GM19035 (cell line): ENCODE measurements around the gene PEAK3.

Experiments
- ATAC-seq: cut with Tn5 transposase; IDR thresholded peaks from one replicate; pipeline ENCODE4 v1.9.1; 2021; ENCODE audit not compliant: unreplicated experiment

PEAK3 gene

DNA sequence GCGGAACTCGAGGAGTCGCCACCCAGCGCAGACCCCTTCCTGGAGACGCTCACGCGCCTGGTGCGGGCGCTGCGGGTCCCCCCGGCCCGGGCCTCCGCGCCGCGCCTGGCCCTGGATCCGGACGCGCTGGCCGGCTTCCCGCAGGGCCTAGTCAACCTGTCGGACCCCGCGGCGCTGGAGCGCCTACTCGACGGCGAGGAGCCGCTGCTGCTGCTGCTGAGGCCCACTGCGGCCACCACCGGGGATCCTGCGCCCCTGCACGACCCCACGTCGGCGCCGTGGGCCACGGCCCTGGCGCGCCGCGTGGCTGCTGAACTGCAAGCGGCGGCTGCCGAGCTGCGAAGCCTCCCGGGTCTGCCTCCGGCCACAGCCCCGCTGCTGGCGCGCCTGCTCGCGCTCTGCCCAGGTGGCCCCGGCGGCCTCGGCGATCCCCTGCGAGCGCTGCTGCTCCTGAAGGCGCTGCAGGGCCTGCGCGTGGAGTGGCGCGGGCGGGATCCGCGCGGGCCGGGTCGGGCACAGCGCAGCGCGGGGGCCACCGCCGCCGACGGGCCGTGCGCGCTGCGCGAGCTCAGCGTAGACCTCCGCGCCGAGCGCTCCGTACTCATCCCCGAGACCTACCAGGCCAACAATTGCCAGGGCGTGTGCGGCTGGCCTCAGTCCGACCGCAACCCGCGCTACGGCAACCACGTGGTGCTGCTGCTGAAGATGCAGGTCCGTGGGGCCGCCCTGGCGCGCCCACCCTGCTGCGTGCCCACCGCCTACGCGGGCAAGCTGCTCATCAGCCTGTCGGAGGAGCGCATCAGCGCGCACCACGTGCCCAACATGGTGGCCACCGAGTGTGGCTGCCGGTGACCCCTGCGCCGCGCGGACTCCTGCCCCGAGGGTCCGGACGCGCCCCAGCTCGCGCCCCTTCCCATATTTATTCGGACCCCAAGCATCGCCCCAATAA is 30.6 kb downstream of the PEAK3 start:
- ATAC-seq = no peak

DNA sequence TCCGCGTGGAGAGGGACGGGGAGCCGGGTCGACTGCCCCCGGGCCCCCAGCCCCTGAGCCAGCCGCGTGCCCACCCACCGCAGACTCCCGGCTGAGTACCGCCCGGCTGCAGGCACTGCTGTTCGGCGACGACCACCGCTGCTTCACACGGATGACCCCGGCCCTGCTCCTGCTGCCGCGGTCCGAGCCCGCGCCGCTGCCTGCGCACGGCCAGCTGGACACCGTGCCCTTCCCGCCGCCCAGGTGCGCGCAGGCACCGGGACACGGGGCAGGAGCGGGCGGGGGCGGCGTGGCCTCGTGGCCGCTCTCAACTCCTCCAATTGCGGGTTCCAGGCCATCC is 31.2 kb downstream of the PEAK3 start:
- no peak for ATAC-seq

DNA sequence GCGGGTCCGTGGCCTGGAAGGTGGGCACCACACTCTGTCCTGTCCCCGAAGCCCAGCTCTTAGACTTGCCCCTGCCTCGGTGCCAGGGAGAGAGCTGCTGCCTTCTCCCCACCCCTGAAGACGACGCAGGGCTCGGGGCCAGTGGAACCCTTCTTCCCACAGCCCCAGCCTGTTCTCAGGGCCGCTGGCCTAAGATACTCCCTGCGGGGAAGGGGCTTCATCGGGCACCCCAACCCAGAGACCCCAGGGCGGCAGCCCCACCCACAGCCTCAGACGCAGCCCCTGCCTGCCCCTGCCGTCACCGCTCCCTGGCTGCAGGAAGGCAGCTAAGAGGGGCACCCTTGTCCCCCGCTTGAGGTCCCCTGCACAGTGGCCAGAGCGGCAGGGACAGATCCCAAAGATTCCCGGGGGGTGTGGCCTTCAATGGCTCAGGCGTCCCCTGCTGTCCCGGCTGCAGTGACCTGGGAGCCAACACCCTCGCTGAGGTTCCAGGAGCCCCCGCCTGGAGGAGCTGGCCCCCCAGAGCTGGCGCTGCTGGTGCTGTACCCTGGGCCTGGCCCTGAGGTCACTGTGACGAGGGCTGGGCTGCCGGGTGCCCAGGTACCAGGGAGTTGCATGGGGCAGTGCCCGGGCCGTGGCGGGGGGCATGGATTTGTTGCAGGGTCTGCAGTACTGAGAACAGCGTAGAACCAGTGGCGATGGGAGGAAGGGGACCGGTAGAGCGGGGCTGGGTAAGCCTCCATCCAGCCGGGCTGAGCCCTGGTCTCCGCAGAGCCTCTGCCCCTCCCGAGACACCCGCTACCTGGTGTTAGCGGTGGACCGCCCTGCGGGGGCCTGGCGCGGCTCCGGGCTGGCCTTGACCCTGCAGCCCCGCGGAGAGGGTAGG is 31.9 kb downstream of the PEAK3 start:
- ATAC-seq = no peak

DNA sequence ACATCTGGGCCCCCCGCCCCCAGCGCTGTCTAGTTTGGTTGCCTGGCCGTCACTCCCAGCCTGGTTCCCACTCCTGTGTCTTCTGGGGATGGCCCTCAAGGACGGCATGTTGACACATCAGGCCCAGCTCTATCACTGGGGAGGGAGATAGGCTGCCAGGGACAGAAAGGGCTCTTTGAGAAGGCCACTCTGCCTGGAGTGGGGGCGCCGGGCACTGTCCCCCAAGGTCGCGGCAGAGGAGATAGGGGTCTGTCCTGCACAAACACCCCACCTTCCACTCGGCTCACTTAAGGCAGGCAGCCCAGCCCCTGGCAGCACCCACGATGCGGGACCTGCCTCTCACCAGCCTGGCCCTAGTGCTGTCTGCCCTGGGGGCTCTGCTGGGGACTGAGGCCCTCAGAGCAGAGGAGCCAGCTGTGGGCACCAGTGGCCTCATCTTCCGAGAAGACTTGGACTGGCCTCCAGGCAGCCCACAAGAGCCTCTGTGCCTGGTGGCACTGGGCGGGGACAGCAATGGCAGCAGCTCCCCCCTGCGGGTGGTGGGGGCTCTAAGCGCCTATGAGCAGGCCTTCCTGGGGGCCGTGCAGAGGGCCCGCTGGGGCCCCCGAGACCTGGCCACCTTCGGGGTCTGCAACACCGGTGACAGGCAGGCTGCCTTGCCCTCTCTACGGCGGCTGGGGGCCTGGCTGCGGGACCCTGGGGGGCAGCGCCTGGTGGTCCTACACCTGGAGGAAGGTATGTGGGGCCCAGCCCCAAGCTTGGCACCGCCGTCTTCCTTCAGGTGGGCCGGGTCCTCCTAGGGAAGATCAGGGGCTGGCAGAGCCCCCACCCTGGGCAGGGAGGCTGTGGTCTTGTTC is 32.7 kb downstream of the PEAK3 start, which contains the start of gene AMH:
TSS of gene AMH (plus strand) at position 314 of the 857 bp plus-strand sequence. CDS start at position 324, 10 bp downstream.
- no peak for ATAC-seq

DNA sequence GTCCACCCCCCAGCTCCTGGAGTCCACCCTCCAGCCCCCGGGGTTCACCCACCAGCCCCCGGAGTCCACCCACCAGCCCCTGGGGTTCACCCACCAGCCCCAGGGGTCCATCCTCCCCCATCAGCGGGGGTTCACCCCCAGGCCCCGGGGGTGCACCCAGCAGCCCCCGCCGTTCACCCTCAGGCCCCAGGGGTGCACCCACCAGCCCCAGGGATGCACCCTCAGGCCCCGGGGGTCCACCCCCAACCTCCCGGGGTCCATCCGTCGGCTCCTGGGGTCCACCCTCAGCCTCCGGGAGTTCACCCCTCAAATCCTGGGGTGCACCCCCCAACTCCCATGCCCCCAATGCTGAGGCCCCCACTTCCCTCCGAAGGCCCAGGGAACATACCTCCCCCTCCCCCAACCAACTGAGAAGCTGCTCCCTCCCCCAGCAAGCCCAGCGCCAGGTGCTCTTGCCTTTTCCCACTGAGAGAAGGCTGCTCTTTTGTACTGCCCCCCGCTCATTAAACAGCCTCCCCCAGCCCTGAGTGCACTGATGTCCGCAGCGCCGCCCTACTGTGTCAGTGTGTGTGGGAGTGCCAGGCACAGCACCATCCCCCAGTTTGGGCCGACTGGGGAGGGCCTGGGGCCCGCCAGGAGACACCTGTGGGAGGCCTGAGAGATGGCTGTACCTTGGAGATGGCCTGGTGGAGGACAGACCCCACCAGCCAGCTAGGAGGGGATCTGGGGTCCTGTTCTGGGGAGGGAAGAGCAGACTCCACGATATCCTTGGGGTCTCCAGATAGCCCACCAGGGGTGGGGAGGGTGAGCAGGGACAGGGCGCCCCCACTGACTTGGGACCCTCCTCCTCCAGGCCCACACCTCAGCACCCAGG is 33.6 kb downstream of the PEAK3 start:
- no peak for ATAC-seq

DNA sequence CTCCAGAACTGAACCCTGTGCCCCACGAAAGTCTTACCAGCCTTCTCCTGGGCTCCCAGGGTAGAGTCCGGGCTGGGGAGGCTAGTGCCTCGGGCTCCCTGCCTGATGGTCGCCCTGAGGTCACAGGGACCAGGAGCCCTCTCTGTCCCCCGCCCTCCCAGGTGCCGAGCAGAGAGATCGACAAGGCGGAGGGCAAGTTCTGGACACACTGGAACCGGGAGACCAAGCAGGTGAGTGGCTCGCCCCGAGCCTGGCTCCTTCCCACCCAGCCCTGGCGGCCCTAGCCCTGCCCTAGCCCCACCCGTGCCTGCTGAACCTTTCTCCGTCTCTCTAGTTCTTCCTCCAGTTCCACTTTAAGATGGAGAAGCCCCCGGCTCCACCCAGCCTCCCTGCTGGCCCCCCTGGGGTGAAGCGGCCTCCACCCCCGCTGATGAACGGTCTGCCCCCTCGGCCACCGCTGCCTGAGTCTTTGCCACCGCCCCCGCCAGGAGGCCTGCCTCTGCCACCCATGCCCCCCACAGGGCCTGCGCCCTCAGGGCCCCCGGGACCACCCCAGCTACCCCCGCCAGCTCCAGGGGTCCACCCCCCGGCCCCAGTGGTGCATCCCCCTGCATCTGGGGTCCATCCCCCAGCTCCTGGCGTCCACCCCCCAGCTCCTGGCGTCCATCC is 34.4 kb downstream of the PEAK3 start:
- ATAC-seq = no peak

DNA sequence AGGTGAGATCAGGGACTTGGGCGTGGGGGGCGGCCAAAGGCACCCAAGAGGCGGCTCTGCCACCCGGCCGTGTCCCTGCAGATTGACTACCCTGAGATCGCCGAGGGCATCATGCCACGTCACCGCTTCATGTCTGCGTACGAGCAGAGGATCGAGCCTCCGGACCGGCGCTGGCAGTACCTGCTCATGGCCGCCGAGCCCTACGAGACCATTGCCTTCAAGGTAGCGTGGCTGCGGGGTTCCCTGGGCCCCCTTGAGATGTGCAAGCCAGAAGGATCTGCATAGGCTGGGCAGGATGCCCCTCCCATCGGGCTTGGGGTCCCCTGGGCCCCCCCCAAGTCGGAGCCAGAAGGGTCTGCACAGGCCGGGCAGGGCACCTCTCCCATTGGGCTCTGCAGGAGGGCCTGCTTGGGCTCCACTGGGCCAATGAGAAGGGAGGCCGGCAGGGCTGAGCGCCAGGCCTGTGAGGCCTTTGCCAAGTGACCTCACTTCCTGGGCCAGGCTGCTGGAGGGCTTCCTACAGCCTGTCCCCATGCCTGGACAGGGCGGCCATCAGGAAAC is 35.1 kb downstream of the PEAK3 start:
- ATAC-seq = no peak

DNA sequence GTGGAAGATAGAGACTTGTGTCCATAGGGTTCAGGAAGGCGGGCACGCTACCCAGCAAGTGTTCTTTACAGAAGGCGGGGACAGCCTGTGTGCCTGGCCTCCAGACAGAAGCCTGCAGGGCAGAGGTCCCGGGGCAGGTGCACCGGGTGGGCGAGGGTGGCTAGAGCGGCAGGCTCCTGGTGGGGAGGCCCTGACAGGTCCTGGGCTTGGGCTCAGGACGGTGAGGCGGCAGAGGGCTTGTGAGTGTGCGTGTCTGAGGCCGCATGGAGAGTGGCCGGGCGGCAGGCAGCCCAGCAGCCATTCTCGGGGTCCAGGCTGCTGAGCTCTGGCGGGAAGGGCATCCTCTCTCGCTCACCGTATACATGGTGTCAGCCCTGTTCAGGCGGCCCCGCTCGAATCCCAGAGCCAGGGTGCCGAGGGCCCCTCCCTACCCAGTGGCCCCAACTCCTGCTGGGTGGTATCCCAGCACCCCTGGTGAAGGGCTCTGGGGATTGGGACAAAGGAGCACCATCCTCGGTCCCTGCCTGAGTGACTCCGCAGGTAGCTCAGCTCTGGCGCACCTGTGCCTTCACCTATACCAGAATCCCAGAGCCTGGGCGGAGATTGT is 35.9 kb downstream of the PEAK3 start:
- ATAC-seq = no peak

DNA sequence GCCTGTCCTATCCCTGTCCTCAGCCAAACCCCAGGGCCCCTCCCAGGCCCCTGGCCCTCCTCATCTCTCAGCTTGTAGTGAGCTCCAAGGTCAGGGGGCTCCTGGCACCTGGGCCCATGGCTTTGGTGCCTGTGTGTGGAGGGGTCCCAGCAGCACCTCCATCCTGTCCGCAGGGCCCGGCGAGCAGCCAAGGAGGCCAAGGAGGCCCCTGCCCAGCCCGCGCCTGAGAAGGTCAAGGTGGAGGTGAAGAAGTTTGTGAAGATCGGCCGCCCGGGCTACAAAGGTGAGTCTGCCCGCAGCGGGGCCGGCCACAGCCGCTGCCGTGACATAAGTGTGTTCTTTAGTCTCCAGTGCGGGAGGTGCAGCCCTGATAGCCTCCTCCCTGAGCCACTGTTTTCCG is 36.7 kb downstream of the PEAK3 start:
- ATAC-seq = no peak

DNA sequence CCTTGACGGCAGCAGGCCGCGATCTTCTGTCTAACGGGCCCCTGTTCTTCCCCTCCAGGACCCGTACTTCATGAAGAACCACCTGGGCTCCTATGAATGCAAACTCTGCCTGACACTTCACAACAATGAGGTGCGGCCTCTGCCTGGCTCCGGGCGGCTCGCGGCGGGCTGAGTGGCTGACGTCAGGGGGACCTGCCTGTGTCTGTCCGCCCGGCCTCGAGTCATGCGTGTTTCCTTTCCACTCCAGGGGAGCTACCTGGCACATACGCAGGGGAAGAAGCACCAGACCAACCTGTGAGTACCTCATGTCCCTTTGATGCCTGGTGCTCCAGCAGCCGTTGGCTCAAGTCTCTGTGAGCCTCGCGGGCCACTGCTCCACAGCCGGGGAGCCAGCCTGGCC is 37.5 kb downstream of the PEAK3 start:
- no peak for ATAC-seq

DNA sequence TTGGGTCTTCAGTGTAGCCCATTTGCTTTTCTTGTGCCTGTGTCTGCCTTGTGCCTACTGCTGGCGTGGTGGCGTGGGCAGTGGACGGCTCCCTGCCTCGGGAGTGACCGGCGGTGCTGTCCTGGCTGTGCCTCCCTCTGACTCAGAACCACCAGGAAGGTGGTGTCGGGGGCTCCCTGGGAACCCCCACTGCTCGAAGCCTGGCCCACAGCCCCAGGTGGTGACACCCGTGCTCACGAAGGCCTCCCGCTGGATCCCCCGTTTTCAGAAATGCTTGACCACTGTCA is 37.9 kb downstream of the PEAK3 start:
- ATAC-seq = no peak

DNA sequence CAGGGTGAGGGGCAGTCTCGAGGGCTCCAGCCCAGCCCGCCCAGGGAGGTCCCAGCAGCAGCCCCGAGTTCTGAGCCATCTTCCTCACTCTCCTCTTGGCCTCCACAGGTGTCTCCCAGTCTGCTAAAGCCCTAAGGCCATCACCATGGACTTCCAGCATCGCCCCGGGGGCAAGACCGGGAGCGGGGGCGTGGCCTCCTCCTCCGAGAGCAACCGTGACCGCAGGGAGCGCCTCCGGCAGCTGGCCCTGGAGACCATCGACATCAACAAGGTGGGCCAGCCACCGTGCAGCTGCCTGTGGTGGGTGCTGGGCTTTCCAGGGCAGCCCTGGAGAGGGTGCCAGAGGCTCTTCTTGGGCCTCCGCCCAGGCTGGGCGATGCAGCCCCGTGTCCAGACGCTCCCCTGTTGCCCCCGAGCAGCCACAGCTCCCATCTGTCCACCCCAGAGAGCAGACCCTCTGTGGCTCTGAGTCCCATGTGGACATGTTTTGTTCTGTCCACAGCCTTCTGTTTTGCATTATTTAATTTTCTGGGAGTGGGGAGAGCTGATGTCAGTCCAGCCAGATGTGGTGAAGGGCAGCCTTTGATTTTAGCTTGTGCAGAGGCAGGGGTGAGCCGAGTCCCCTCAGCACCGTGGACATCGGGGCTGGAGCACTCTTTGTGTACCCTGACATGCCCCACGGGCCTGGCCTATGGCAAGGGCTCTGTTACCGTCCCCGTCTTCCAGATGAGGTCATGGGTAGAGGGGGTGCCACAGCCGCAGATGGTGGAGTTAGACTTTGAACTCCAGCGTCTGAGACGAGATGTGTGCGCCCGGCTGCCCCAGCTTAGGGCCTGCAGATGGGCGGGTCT is 38.5 kb downstream of the PEAK3 start:
- ATAC-seq = no peak

DNA sequence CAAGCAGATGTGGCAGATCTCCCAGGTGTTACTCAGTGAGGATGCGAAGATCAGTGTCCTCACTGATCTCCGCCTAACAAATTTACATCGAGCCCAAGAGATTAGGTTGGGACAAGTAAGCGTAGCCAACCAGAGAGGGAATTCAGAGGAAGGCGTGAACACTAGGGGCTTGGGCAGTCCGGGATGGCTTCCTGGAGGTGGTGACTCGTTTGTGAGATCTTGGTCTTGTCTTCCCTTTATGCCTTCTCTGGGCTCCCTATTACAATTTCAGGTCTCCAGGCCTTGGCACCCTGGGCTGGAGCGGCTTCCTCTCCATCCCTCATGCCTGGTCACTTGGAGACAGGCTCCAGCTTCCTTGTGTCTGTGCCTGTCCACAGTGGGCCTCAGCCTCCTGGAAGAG is 39.2 kb downstream of the PEAK3 start:
- ATAC-seq = no peak

DNA sequence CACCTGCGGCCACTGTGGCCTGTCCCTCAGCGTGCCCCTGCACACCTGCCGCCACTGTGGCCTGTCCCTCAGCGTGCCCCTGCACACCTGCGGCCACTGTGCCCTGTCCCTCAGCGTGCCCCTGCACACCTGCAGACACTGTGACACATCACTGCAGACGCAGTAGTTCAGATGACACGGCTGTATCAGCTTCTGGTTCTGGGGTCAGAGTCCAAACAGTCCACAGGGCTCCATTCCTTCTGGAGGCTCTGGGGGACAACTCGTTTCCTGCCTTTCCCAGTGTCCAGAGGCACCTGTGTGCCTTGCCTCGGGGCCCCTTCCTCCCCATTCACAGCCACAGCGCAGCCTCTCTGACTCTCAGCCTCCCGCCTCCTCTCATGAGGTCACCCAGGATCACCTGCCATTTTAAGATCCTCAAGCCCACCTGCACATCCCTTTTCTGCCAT is 39.9 kb downstream of the PEAK3 start:
- ATAC-seq = no peak

DNA sequence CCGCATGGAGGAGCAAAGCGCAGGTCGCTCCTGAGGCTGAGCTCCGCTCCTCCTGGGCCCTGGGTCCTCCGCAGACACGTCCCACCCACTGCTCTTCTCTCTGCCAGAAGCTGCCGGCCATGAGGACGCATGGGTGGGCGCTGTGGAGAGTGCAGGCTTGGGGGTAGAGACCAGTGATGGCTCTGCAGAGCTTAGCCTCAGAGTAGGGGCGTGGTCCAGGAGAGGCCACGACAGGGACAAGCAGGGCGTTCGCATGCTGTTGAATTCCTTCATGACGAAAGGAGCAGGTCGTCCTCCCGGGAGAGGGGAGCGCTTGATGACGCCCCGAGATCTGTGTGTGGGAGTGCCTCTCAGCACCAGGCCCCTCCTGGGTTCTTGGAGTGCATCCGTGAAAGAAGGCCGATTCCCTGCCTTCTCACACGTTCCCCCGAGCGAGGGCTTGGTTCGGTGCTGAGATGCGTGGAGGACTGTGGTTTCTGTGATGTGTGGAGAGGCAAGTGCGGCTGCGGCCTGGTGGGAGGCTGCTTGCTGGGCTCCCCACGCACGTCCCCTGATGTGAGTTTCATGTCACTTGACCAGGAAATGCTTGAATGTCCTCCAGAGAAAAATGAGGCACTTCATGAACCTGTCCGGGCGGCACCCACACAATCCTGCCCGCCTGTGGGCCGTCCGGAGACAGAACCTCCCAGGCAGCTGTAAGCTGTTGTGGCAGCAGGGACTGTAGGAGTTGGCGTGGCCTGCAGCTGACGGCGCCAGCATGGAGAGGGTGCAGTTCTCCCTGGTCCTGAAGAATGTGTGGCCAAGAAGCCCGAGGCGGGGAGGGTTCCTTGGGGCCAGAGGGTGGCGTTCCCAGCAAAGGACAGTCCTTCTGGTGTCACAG is 40.9 kb downstream of the PEAK3 start:
- ATAC-seq = no peak

DNA sequence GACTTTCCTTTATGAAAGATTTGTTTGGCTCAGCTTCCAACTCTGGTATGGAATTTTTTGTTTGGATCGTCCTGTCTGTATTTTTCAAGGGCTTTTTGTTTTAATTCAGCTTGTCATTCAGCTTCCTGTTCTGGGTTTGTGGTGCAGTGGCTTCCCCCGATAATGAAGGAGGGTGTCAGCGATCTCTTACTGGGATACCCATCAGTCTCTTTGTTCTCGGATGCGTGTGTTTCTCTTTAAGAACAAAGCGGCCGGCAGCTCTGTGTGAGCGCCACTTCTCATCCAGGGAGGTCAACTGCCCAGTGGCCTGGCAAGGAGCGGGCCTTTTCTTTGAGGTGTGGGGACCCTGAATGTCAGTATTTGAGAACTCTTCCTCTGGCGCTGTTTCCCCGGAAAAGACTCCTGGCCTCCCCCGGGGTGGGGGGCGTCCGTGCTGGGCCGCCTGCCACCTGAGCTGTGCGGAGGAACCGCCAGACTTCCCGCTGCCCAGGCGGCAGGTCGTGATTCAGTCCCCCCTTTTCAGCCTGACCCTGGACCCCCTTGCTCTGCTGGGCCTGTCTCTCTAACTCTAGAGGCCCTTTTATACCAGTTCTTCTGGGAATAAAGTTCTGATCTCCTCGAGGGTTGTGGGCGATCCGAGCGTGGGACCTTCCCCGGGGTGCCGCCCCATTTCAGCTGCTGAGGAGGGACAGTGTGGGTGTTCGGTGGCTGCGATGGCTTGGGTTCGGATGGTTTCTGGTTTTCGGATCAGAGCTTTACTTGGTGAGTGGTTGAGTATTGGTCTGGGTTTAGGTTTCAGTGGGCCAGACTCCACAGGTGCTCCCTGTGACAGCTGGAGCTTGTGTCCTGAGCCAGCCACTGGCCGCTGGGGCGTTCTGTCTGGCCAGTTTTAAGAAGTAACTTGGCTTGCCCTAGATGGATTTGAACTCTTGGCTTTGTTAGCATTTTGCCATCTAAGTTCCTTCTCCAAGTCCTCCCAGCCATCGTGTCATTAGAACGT is 41.9 kb downstream of the PEAK3 start:
- no peak for ATAC-seq
